Activated CD4-positive, alpha-beta T cell treated with anti-CD3 and anti-CD28 coated beads, Interleukin-2, amount 10 ng/mL, durations not matched to agents 24 days and 14 days (primary cell): ENCODE data around the gene WDR89. TPM values are rescaled to one million over a fixed set of nuclear protein-coding genes. Genes with fewer than 3 reads are reported as not detected.
A peak's percentile ranks its signal among the peaks of the same experiment; 100 is the strongest.
"Not testable (repeated sequence)": the region's sequence is repeated elsewhere in the genome, so short reads cannot be mapped to it uniquely, and the experiment has no call there.

Experiments
- DNase-seq: peaks from one replicate; pipeline ENCODE4 v3.0.0; 2022
- H3K27ac Mint-ChIP-seq: one replicate; pipeline ENCODE4 v1.8.0; 2022; ENCODE audit warnings: mild to moderate bottlenecking, mixed read lengths
- H3K27me3 Mint-ChIP-seq: one replicate; pipeline ENCODE4 v1.8.0; 2022; ENCODE audit warnings: mixed read lengths
- H3K36me3 Mint-ChIP-seq: one replicate; pipeline ENCODE4 v1.8.0; 2022; ENCODE audit warnings: low read depth, mild to moderate bottlenecking, mixed read lengths
- H3K4me1 Mint-ChIP-seq: one replicate; pipeline ENCODE4 v1.8.0; 2021; ENCODE audit warnings: mixed read lengths
- H3K4me3 Mint-ChIP-seq: one replicate; pipeline ENCODE4 v1.8.0; 2022; ENCODE audit warnings: mild to moderate bottlenecking, moderate library complexity, mixed read lengths
- H3K9me3 Mint-ChIP-seq: one replicate; pipeline ENCODE4 v1.8.0; 2021; ENCODE audit warnings: mixed read lengths
- intact Hi-C: fragments of 100-400 bp; cut with micrococcal nuclease; formaldehyde crosslinking; loops from one replicate; pipeline ENCODE4 v1.15.1; 2023
- total RNA-seq: library from RNA; stranded (reverse); gene quantifications from 2 replicates; pipeline ENCODE4 v1.2.3, GENCODE V29; 2022

Gene WDR89
- total RNA-seq, 1 donor from 2014 or later = 33.1 TPM

DNA sequence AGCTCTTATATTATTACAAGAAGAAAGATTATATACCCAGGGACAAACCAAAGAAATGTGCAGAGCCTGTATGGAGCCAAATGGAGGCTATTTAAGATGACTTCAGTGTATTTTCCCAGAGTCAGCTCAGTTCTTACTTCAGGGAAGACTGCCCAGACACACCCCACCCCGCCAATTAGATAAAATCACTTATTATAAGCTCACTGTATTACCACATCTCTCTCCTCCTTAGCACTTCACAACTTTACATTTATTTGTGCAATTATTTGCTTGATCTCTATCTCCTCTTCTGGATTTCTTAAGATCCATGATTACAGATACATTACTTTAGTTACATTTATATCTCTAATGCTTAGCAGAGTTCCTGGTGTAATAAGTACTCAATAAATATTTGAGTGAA, 24.7 kb upstream of the WDR89 start:
- intact Hi-C loops = no loop called here
- H3K9me3 Mint-ChIP-seq = no peaks in the 10 kb centered on the region
- peak; percentile 34 for DNase-seq
- no peak overlapping the region for H3K27ac Mint-ChIP-seq
- no peaks in the 10 kb centered on the region for H3K36me3 Mint-ChIP-seq
- H3K4me3 Mint-ChIP-seq = no peak overlapping the region
- no peaks in the 10 kb centered on the region for H3K27me3 Mint-ChIP-seq
- H3K4me1 Mint-ChIP-seq = no peaks in the 10 kb centered on the region

DNA sequence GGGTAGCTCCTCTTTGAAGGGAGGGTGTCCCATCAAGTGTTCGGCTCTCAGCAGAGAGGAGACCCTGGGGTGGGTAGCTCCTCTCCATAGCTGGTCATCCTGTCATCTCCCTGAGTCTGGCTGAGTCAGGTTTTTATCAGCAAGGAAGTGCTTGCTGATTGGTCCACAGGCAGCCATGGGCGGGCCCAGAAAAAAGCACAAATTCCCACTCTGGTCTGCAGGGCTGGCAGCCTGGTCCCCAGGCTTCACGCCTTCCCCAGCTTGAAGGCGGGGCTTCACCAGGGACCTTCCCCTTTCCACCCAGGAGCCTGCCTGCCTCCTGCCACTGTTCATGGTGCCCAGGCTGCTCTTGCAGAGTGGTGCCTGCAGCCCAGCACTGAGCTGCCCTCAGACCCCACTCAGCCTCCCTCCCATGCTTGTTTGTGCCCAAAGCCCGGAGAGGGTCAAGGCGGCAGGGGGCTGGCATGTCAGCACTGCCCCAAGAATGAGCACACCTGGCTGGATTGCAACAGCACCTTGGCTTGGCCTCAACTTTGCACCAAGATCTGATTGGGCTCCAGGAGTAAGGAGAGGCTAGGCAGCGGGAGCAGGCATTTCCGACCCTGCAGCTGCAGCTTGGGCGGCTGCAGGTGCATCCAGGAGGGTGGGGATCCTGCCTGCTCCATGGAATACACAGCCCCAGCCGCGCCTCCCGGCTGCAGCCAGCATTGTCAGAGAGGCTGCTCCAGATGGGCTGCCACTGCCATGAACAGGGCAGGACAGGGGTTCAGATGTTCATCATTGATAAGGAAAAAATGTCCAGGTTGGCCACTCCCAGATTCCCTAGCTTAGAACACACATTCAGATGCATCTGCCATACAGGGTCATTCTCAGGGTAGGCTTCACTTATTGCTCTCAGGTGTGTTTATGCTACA, 22.0 kb upstream of the WDR89 start:
- Mint-ChIP-seq H3K36me3 (no peaks in the 10 kb centered on the region), H3K27ac (no peak overlapping the region), H3K4me3 (no peak overlapping the region), H3K4me1 (no peaks in the 10 kb centered on the region), H3K27me3 (no peaks in the 10 kb centered on the region), H3K9me3 (no peaks in the 10 kb centered on the region)
- intact Hi-C loops = no loop called here
- peak; percentile 54 for DNase-seq

DNA sequence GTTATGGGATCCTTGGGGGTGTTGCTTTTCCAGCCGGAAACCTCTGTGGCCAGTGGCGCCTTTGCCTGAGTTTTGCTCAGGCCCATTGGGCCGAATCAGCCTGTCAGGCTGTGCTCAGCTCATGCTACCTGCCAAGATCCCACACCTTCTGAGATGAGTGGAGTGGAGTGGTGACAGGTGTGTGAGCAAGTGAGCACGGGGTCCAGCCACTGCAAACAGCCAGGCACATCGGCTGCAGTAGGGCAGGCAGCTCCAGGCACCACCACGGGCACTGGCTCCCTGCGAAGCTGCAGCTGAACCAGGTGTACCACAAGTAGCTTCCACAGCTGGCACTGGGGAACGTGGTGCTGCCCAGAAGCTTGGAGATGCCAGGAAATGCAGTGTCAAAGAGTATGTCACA, 21.1 kb upstream of the WDR89 start:
- Mint-ChIP-seq H3K27me3 (no peaks in the 10 kb centered on the region), H3K4me1 (no peaks in the 10 kb centered on the region), H3K4me3 (no peak overlapping the region), H3K36me3 (no peaks in the 10 kb centered on the region), H3K9me3 (no peaks in the 10 kb centered on the region), H3K27ac (no peak overlapping the region)
- intact Hi-C loops = no loop called here
- DNase-seq = peak; percentile 47

DNA sequence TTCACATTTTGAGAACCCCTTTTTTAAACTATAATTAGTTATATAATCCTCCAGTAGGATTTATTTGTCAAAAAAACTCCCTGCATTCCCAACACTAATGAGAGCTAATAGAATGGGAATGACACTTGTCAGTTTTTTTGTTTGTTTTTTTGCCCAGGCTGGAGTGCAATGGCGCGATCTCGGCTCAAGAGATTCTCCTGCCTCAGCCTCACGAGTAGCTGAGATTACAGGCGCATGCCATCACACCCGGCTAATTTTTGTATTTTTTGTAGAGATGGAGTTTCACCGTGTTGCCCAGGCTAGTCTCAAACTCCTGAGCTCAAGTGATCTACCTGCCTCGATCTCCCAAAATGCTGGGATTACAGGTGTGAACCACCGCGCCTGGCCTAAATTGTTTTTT, 20.2 kb upstream of the WDR89 start:
- H3K27me3 Mint-ChIP-seq, H3K27ac Mint-ChIP-seq, H3K9me3 Mint-ChIP-seq, H3K36me3 Mint-ChIP-seq, intact Hi-C loops, H3K4me3 Mint-ChIP-seq, H3K4me1 Mint-ChIP-seq: not testable (repeated sequence)
- peak; percentile 37 for DNase-seq

DNA sequence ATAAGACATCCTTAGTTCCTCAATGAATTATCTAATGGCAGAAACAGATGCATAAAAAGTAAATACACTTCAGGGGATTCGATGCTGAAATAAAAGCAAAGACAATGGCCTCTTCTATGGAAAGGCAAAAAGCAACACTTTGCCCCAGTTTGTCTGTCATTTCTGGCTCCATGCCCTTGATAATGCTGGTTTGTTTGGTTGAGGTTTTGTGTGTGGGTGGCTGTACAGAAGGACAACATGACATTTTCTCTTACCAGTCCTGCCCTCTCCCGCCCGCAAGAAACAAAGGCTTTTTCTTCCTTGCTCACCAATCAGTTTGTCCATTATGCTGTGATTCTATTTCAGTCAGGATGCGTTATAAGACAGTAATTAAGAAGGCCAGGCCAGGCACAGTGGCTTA, 18.1 kb upstream of the WDR89 start:
- DNase-seq = peak; percentile 47
- no peaks in the 10 kb centered on the region for H3K9me3 Mint-ChIP-seq
- no peak overlapping the region for H3K27ac Mint-ChIP-seq
- H3K4me3 Mint-ChIP-seq = no peak overlapping the region
- H3K27me3 Mint-ChIP-seq = no peaks in the 10 kb centered on the region
- intact Hi-C loops = no loop called here
- H3K36me3 Mint-ChIP-seq = no peaks in the 10 kb centered on the region
- H3K4me1 Mint-ChIP-seq = no peaks in the 10 kb centered on the region

DNA sequence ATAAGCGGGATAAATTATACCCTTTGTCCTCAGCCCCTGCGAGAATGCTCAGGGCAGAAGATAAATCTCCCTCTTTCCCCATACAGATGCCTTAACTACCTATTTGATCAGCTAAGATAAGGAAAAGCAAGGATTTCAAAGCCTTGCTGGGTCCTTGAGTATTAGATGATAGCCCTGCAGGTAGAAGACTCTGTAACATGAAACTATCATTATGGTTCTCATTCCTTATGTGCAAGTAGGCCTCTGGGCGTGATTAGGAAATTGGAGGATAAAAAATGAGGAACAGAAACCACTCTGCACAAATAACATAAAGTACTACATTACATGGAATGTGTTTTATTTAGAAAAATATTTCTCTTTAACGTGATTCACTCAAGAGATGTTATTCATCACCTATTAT, 14.5 kb upstream of the WDR89 start:
- Mint-ChIP-seq H3K27me3 (no peaks in the 10 kb centered on the region), H3K4me1 (peaks cover 2% of the 10 kb centered on the region), H3K36me3 (peaks cover 7% of the 10 kb centered on the region), H3K27ac (no peak overlapping the region), H3K9me3 (no peaks in the 10 kb centered on the region), H3K4me3 (no peak overlapping the region)
- intact Hi-C loops = no loop called here
- DNase-seq = no peak

DNA sequence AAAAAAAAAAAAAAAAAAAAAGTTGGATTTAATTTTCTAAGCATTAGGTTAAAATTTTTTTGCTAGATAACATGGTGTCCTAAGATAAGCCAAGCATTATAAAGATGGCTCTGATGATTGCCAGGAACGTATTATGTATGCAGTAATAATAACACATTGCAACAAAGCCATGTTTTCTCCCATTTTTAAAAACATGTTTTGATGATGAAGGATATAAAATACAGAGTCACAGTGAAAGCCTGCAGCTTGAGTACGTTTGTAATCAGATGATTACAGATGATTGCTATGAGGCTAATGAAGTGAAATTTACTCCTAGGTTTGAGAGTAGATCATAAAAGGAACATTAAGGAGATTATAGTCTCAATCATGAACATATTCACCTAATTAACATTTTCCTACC, 13.3 kb upstream of the WDR89 start:
- no peak overlapping the region for H3K27ac Mint-ChIP-seq
- intact Hi-C loops = no loop called here
- peaks cover 11% of the 10 kb centered on the region for H3K4me1 Mint-ChIP-seq
- no peak overlapping the region for H3K4me3 Mint-ChIP-seq
- no peaks in the 10 kb centered on the region for H3K27me3 Mint-ChIP-seq
- peaks cover 8% of the 10 kb centered on the region for H3K36me3 Mint-ChIP-seq
- no peaks in the 10 kb centered on the region for H3K9me3 Mint-ChIP-seq
- no peak for DNase-seq

DNA sequence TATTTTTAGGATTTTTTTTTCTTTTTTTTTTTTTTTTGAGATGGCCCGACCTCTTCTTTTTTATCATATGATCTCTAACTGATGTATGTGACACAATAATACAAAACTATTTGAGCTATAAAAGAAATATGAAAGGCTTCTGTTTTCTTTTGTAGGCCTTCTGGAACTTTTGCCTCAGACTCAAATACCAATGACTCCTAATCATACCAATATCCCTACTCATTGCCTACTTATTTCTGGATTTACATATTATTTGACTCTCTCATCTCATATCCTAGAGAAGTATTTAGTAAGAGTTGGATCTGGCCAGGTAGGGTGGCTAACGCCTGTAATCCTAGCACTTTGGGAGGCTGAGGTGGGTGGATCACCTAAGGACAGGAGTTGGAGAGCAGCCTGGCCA, 12.7 kb upstream of the WDR89 start:
- intact Hi-C loops = no loop called here
- peaks cover 15% of the 10 kb centered on the region for H3K4me1 Mint-ChIP-seq
- H3K36me3 Mint-ChIP-seq = peaks cover 8% of the 10 kb centered on the region
- no peak overlapping the region for H3K27ac Mint-ChIP-seq
- H3K4me3 Mint-ChIP-seq = no peak overlapping the region
- DNase-seq = no peak
- H3K9me3 Mint-ChIP-seq = no peaks in the 10 kb centered on the region
- no peaks in the 10 kb centered on the region for H3K27me3 Mint-ChIP-seq

DNA sequence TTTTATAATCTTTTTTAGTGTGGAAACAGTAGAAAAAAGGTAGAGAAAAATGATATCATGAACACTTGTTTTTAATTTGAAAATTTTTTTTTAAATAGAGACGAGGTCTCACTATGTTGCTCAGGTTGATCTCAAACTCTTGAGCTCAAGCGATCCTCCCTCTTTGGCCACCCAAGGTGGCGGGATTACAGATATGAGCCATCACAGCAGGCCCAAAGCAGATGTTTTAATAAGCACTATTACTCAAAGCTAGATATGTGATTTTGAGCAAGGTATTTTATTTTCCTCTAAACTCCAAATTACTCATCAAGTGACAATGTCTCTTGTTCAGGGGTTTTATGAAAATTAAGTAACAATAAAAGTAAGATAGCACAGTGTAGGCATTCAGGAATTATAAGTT, 10.7 kb upstream of the WDR89 start:
- Mint-ChIP-seq H3K9me3 (no peaks in the 10 kb centered on the region), H3K27me3 (no peaks in the 10 kb centered on the region), H3K4me1 (peaks cover 19% of the 10 kb centered on the region), H3K27ac (peak overlapping the region; percentile 60), H3K4me3 (no peak overlapping the region), H3K36me3 (peaks cover 11% of the 10 kb centered on the region)
- intact Hi-C loops = no loop called here
- no peak for DNase-seq

DNA sequence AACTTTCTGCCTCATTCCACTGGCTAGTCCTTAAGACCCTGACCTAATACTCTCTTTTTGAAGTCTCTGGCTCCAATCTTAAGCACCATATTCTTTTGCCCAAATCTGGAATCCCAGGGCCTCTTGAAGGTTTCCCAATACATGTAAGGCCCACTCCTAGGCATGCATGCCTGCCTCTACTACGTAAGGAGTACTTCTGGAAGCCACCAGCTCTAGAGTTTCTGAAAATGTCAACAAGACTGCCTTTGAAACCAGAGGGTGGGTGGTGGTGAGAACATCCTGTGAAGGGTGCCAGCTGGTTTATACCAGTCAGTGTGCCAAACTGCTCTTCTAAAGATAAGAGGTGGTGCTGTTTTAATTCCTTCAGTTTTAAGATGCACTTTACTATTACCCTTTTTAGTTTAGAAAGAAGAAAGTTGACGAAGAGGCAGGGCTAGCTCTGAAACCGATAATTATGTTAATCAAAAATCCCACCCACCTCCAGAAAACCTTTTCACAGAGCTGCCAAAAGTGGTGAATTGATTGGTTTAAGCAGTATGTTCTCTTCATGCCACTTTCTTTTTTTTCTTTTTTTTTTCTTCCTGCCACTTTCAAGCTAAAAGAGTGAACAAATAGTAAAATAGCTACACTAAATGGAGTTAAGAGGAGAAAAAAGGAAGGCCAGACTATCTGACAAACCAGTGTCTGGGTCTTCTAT, 8.7 kb upstream of the WDR89 start:
- Mint-ChIP-seq H3K4me1 (peaks cover 19% of the 10 kb centered on the region), H3K9me3 (no peaks in the 10 kb centered on the region), H3K36me3 (peaks cover 11% of the 10 kb centered on the region), H3K27me3 (no peaks in the 10 kb centered on the region), H3K27ac (peak overlapping the region; percentile 90), H3K4me3 (peak overlapping the region; percentile 46)
- intact Hi-C loops = no loop called here
- DNase-seq = peak; percentile 79

DNA sequence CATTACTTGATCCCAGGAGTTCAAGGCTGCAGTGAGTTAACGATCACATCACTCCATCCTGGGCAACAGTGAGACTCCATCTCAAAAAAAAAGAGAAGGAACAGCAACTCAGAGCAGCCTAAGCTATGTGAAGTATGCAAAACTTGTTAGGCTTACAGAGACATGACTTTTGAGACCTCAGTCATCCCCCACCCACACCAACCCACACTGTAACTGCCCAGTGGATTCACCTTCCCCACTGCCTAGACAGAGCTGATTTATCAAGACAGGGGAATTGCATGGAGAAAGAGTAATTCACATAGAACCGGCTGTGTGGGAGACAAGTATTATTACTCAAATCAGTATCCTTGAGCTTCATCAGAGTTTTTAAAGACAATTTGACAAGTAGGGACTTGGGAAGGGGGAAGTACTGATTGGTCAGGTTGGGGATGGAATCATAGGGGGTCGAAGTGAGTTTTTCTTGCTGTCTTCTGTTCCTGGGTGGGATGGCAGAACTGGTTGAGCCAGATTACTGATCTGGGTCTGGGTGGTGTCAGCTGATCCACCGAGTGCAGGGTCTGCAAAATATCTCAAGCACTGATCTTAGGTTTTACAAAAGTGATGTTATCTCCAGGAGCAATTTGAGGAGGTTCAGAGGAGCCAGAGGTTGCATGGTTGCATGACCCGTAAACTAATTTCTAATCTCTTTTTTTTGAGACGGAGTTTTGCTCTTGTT, 6.2 kb upstream of the WDR89 start:
- H3K27ac Mint-ChIP-seq = no peak overlapping the region
- no peak overlapping the region for H3K4me3 Mint-ChIP-seq
- DNase-seq = no peak
- peaks cover 8% of the 10 kb centered on the region for H3K36me3 Mint-ChIP-seq
- H3K9me3 Mint-ChIP-seq = no peaks in the 10 kb centered on the region
- peaks cover 21% of the 10 kb centered on the region for H3K4me1 Mint-ChIP-seq
- H3K27me3 Mint-ChIP-seq = no peaks in the 10 kb centered on the region
- intact Hi-C loops = no loop called here

DNA sequence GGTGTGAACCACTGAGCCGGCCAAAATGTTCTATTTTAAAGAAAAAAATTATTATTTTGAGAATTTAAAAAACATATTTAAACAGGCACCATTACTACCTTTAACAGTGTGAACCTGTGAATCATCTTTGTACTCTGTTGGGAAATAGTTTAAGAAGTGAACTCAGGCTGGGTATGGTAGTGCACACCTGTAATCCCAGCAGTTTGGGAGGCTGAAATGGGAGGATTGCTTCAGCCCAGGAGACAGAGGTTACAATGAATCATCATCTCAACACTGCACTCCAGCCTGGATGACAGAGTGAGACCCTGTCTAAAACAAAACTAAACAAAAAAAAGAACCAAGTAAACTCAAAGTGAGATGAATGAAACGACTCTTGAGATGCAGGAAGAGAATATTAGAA, 3.1 kb upstream of the WDR89 start:
- Mint-ChIP-seq H3K9me3 (no peaks in the 10 kb centered on the region), H3K4me3 (no peak overlapping the region), H3K4me1 (peaks cover 12% of the 10 kb centered on the region), H3K36me3 (peaks cover 5% of the 10 kb centered on the region), H3K27me3 (no peaks in the 10 kb centered on the region), H3K27ac (no peak overlapping the region)
- DNase-seq = no peak
- intact Hi-C loops = loop anchor here (5.0 kb wide), 3 partner anchors 118 to 743 kb away; partner anchors contain the start of gene MTHFD1

DNA sequence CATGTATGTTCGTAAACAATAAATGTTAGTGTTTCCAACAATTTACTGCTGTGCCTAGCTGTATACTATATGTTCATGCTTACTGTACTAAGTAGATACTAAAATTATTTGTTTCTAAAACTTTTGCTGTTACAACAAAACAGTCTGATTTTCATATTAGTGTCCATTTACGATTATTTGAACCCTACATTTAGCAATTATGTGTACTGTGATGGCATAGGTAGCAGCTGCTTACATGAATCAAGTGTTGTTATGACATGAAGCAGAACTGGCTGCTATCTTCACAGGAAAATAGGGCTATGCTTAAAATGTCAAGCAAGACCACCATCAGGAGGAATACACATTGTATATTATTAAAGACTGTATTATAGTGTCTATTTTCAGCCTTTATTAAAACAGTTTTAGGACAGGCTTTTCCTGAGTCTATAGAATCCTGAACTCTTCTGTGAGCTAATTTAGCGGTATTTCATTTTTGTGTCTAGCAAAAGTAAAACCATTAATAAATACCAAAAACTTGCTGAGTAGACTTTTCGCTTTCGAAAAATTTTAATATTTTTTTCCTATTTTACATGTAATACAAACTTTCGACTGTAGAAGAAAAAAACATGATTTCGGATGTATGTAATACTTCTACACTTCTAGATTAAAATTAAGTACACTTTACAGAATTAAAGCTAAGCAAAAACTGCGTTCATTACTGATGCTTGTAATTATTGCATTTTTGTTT, 1.1 kb upstream of the WDR89 start:
- Mint-ChIP-seq H3K4me3 (peak overlapping the region; percentile 86), H3K27me3 (no peaks in the 10 kb centered on the region), H3K36me3 (peaks cover 18% of the 10 kb centered on the region), H3K4me1 (peaks cover 21% of the 10 kb centered on the region), H3K9me3 (no peaks in the 10 kb centered on the region), H3K27ac (peak overlapping the region; percentile 93)
- DNase-seq = no peak
- intact Hi-C loops = loop anchor here (1.0 to 5.0 kb wide), 6 partner anchors 84 to 898 kb away; partner anchors contain the start of genes HSPA2, MTHFD1 and PPP2R5E
